Endothelial cell of umbilical vein (primary cell): ENCODE data around the gene AKNAD1. TPM values are rescaled to one million over a fixed set of nuclear protein-coding genes. Genes with fewer than 3 reads are reported as not detected.

Experiments
- BruUV-seq: library from RNA; stranded (reverse); fragments of 400-500 nt; replicated peaks from 2 replicates; lab custom pipeline; 2021; lab: Mats Ljungman, UMichigan
- CTCF ChIA-PET: fragments of 300-600, 350-600 bp; sonication (Branson Sonifier 250); formaldehyde crosslinking; loops from one replicate; lab custom pipeline; 2021; ENCODE audit warnings: antibody characterized with exemption, inconsistent platforms; lab: Charles Lee
- POLR2A ChIA-PET: fragments of 300-600, 350-600 bp; sonication (Branson Sonifier 250); formaldehyde crosslinking; loops from one replicate; lab custom pipeline; 2021; ENCODE audit warnings: antibody characterized with exemption, inconsistent platforms; lab: Charles Lee
- DNase-seq: peaks from one replicate; pipeline ENCODE4 v3.0.0-alpha.2; 2011; ENCODE audit warnings: low read depth, low spot score
- FAIRE-seq: peaks from 2 replicates; lab custom pipeline; 2011; peaks lifted over from hg19 to GRCh38; lab: Jason Lieb, UNC
- H2AFZ ChIP-seq: 2 replicates; pipeline ENCODE4 v1.6.0; 2012; ENCODE audit warnings: low read depth, low read length, control low read depth, inconsistent platforms
- H3K27ac ChIP-seq: 2 replicates; pipeline ENCODE4 v1.5.1; 2011; ENCODE audit warnings: low read depth, mild to moderate bottlenecking, control low read depth, low read length, moderate library complexity; ENCODE audit not compliant: insufficient read depth
- H3K27me3 ChIP-seq, 2 experiments: 2 replicates each; pipeline versions ENCODE4 v1.6.0 to v1.6.1; 2011; ENCODE audit warnings: low read length in 2 of 2, mixed read lengths in 1 of 2; ENCODE audit not compliant: control insufficient read depth in 2 of 2, insufficient read depth in 2 of 2
- H3K36me3 ChIP-seq, 2 experiments: 2 replicates in 1 of 2; 3 replicates in 1 of 2; pipeline ENCODE4 v1.5.1; 2011; ENCODE audit warnings: low read length in 2 of 2, mild to moderate bottlenecking in 1 of 2, moderate library complexity in 1 of 2; ENCODE audit not compliant: control insufficient read depth in 2 of 2, insufficient read depth in 2 of 2; ENCODE audit errors: extremely low read depth in 1 of 2
- H3K4me1 ChIP-seq: 3 replicates; pipeline ENCODE4 v1.5.1; 2011; ENCODE audit warnings: mild to moderate bottlenecking, low read length; ENCODE audit not compliant: control insufficient read depth, insufficient read depth; ENCODE audit errors: extremely low read depth
- H3K4me2 ChIP-seq: 2 replicates; pipeline ENCODE4 v1.6.1; 2011; ENCODE audit warnings: low read length, control low read depth, mixed read lengths; ENCODE audit not compliant: insufficient read depth
- H3K4me3 ChIP-seq, 3 experiments: fragments of 200-600 bp in 1 of 3; sonication (generic), shearing (Covaris generic) in 1 of 3; replicated peaks in 1 of 3; 2 replicates each; pipeline ENCODE4 v1.5.1; 2011 to 2016; ENCODE audit warnings: control low read depth in 3 of 3, low read length in 3 of 3, mild to moderate bottlenecking in 2 of 3, inconsistent platforms in 1 of 3, low read depth in 1 of 3, moderate library complexity in 1 of 3; ENCODE audit not compliant: insufficient read depth in 1 of 3
- H3K79me2 ChIP-seq: 2 replicates; pipeline ENCODE4 v1.6.0; 2012; ENCODE audit warnings: low read length, inconsistent platforms; ENCODE audit not compliant: control insufficient read depth, insufficient read depth
- H3K9ac ChIP-seq: replicated peaks from 2 replicates; pipeline ENCODE3; 2011; ENCODE audit warnings: low read length, control low read depth; ENCODE audit not compliant: insufficient read depth; ENCODE audit errors: extremely low read depth
- H3K9me1 ChIP-seq: replicated peaks from 3 replicates; pipeline ENCODE4 v1.6.0; 2011; ENCODE audit warnings: mild to moderate bottlenecking, low read length; ENCODE audit not compliant: control insufficient read depth, insufficient read depth; ENCODE audit errors: extremely low read depth
- H3K9me3 ChIP-seq: replicated peaks from 2 replicates; pipeline ENCODE4 v1.5.1; 2012; ENCODE audit warnings: low read length, inconsistent platforms; ENCODE audit not compliant: control insufficient read depth, insufficient read depth
- H4K20me1 ChIP-seq: replicated peaks from 2 replicates; pipeline ENCODE3; 2011; ENCODE audit warnings: mild to moderate bottlenecking, low read length; ENCODE audit not compliant: control insufficient read depth, insufficient read depth; ENCODE audit errors: extremely low read depth
- EZH2 ChIP-seq: IDR thresholded peaks from 2 replicates; pipeline ENCODE4 v1.6.1; 2012; ENCODE audit warnings: borderline replicate concordance, low read depth, mild to moderate bottlenecking, moderate library complexity, low read length, inconsistent platforms; ENCODE audit not compliant: severe bottlenecking
- FOS ChIP-seq: IDR thresholded peaks from 2 replicates; pipeline ENCODE4 v1.6.1; 2011; ENCODE audit warnings: mild to moderate bottlenecking, low read length, moderate library complexity, borderline replicate concordance; ENCODE audit not compliant: insufficient read depth
- GATA2 ChIP-seq: IDR thresholded peaks from 2 replicates; pipeline ENCODE4 v1.7.0; 2011; ENCODE audit warnings: low read depth, mild to moderate bottlenecking, moderate library complexity, mixed read lengths, low read length; ENCODE audit not compliant: insufficient read length, insufficient read depth
- JUN ChIP-seq: IDR thresholded peaks from 2 replicates; pipeline ENCODE4 v1.6.1; 2011; ENCODE audit warnings: borderline replicate concordance, low read depth; ENCODE audit not compliant: insufficient read length, insufficient read depth
- MYC ChIP-seq: IDR thresholded peaks from one replicate; pipeline ENCODE4 v1.6.1; 2011; ENCODE audit warnings: mild to moderate bottlenecking, low read depth, low read length
- POLR2A ChIP-seq: IDR thresholded peaks from 2 replicates; pipeline ENCODE4 v1.6.1; 2012; ENCODE audit warnings: low read depth, mild to moderate bottlenecking, control low read depth, low read length
- POLR2AphosphoS5 ChIP-seq: IDR thresholded peaks from 2 replicates; pipeline ENCODE4 v1.6.1; 2012; ENCODE audit warnings: low read depth, mild to moderate bottlenecking, control low read depth, low read length, moderate library complexity; ENCODE audit not compliant: insufficient read depth
- dilution Hi-C: fragments of 300-500 bp; cut with MboI; formaldehyde crosslinking; loops from one replicate; pipeline ENCODE4 v1.15.0; 2019; ENCODE audit warnings: low sequenced_read_pairs; ENCODE audit not compliant: extremely low pct_ligation_motif_present
- intact Hi-C: fragments of 100-400 bp; cut with micrococcal nuclease; formaldehyde crosslinking; loops from one replicate; pipeline ENCODE4 v1.10.0; 2022
- polyA plus RNA-seq, 4 experiments: library from polyadenylated mRNA; depleted of rRNA in 3 of 4; stranded (reverse) in 3 of 4; unstranded in 1 of 4; fragments of >200 nt; gene quantifications; 2 replicates each; pipeline versions ENCODE4 v1.2.1 to v1.2.3, GENCODE V29; 2011 to 2012; ENCODE audit warnings: missing spikeins in 1 of 4
- total RNA-seq: library from RNA; stranded (reverse); gene quantifications from 2 replicates; pipeline ENCODE4 v1.2.3, GENCODE V29; 2021
- TF ChIP-seq, protein P1 (sequence below): IDR thresholded peaks from 2 replicates; pipeline ENCODE4 v1.6.1; 2011; ENCODE audit not compliant: insufficient read depth, insufficient read length
- TF ChIP-seq, protein P2 (sequence below), 2 donors: IDR thresholded peaks; 1 replicate in 1 of 2; 2 replicates in 1 of 2; pipeline ENCODE4 v1.5.1; 2011; ENCODE audit warnings: low read length in 2 of 2, mild to moderate bottlenecking in 2 of 2, moderate library complexity in 2 of 2, control low read depth in 1 of 2, inconsistent platforms in 1 of 2, low read depth in 1 of 2; ENCODE audit not compliant: insufficient read depth in 1 of 2; ENCODE audit errors: extremely low read depth in 1 of 2

AKNAD1 gene
- total and polyA plus RNA-seq, 2 donors (not counting 3 experiments of a cell fraction or from before 2014, with no cell fraction given): not detected

DNA sequence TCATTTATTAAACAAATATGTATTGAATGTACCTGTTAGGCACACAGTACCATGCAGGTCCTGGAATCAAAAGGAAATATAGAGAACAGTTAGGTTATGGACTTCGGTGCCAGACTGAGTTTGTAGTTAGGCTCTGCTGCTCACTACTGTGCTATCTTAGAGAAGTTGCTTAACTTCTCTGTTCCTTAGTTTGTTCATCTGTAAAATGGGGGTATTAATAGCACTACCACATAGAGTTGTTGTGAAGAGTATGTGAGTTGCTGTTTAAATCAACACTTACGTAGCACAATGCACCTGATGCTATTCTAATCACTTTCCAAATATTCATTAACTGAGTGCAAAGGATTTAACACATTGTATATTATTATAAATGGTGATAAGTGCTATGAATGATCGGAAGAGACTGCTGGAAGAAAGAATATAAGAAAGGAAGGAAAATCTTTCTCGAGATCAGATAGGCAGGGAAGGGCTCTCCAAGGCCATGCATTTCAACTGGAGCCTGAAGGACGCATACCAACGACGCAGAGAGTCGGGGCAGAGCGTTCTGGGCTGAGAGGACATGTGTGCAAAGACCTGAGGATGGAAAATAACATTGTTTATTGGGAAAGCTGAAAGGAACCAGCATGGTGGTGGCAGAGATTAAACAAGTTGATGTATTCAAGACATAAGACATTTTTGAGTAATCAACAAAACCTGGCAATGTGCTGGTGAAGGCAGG lies 3.5 kb upstream of the AKNAD1 start:
- FAIRE-seq: no peak
- dilution Hi-C loops (no loop called here), intact Hi-C loops (no loop called here)
- Histone ChIP-seq H3K79me2 (no peaks in the 10 kb centered on the region), H4K20me1 (no peaks in the 10 kb centered on the region), H3K9ac (no peak overlapping the region), H3K27me3 (peaks cover 6 to 16% of the 10 kb centered on the region in 2 experiments), H3K4me2 (no peak overlapping the region), H3K9me1 (no peaks in the 10 kb centered on the region), H3K9me3 (no peaks in the 10 kb centered on the region), H3K4me3 (no peak overlapping the region), H2AFZ (no peak overlapping the region), H3K4me1 (no peaks in the 10 kb centered on the region), H3K27ac (no peak overlapping the region), H3K36me3 (no peaks in the 10 kb centered on the region)
- no peak for DNase-seq
- BruUV-seq: no TSS peak
- TF ChIP-seq EZH2 (no peak), GATA2 (no peak), FOS (no peak), POLR2A (no peak), MYC (no peak), JUN (no peak), POLR2AphosphoS5 (no peak)
- TF ChIP-seq, protein P1, sequence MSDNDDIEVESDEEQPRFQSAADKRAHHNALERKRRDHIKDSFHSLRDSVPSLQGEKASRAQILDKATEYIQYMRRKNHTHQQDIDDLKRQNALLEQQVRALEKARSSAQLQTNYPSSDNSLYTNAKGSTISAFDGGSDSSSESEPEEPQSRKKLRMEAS: no peak
- TF ChIP-seq, protein P2, sequence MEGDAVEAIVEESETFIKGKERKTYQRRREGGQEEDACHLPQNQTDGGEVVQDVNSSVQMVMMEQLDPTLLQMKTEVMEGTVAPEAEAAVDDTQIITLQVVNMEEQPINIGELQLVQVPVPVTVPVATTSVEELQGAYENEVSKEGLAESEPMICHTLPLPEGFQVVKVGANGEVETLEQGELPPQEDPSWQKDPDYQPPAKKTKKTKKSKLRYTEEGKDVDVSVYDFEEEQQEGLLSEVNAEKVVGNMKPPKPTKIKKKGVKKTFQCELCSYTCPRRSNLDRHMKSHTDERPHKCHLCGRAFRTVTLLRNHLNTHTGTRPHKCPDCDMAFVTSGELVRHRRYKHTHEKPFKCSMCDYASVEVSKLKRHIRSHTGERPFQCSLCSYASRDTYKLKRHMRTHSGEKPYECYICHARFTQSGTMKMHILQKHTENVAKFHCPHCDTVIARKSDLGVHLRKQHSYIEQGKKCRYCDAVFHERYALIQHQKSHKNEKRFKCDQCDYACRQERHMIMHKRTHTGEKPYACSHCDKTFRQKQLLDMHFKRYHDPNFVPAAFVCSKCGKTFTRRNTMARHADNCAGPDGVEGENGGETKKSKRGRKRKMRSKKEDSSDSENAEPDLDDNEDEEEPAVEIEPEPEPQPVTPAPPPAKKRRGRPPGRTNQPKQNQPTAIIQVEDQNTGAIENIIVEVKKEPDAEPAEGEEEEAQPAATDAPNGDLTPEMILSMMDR (IDR thresholded peaks at IDR 0.05; ENCODE audit: extremely low read depth in 1 of 2, insufficient read depth in 1 of 2, low read depth in 1 of 2, low read length in 2 of 2): no peak
- ChIA-PET POLR2A (no interaction called here), CTCF (no interaction called here)
